ENCODE measurements around the gene SLC7A9. TPM values are rescaled to one million over a fixed set of nuclear protein-coding genes. Genes with fewer than 3 reads are reported as not detected.
"Not testable (repeated sequence)": the region's sequence is repeated elsewhere in the genome, so short reads cannot be mapped to it uniquely, and the experiment has no call there.

The SLC7A9 gene
- total RNA-seq, 1 experiment from 2014 or later, result not detected

- Histone ChIP-seq H3K27me3 (replicated peaks) (no peaks in the 10 kb centered on the region), H3K4me1 (replicated peaks) (no peaks in the 10 kb centered on the region)
- DNase-seq (ENCODE audit: low read depth in 1 of 2, low spot score in 2 of 2), result no peak
Measured at GRCh38 chr19:32843716-32844245, 25.8 kb downstream of the SLC7A9 start.

GRCh38 chr19:32842061-32842460 lies 27.5 kb downstream of the SLC7A9 start:
- Histone ChIP-seq H3K27me3 (replicated peaks) (no peaks in the 10 kb centered on the region), H3K9me3 (replicated peaks) (no peaks in the 10 kb centered on the region), H3K36me3 (no peaks in the 10 kb centered on the region), H3K27ac (no peak overlapping the region), H3K4me1 (replicated peaks) (no peaks in the 10 kb centered on the region), H3K4me3 (no peak overlapping the region)
- DNase-seq (ENCODE audit: low read depth in 1 of 2, low spot score in 2 of 2), result no peak

More at GRCh38 chr19:32843716-32844245, 25.8 kb downstream of the SLC7A9 start:
- H3K4me3 ChIP-seq, result no peak overlapping the region
- H3K36me3 ChIP-seq, result no peaks in the 10 kb centered on the region
- no peaks in the 10 kb centered on the region for H3K9me3 ChIP-seq (replicated peaks)
- H3K27ac ChIP-seq, result no peak overlapping the region

GRCh38 chr19:32837531-32837930 lies 32.0 kb downstream of the SLC7A9 start:
- no peak for DNase-seq (ENCODE audit: low read depth in 1 of 2, low spot score in 2 of 2)
- no peaks in the 10 kb centered on the region for H3K27me3 ChIP-seq (replicated peaks)

GRCh38 chr19:32833388-32833787 lies 36.2 kb downstream of the SLC7A9 start:
- H3K27ac ChIP-seq; DNase-seq (ENCODE audit: low read depth in 1 of 2, low spot score in 2 of 2); H3K9me3 ChIP-seq (replicated peaks); H3K4me3 ChIP-seq; H3K36me3 ChIP-seq; H3K27me3 ChIP-seq (replicated peaks): not testable (repeated sequence)
- peaks cover 14% of the 10 kb centered on the region for H3K4me1 ChIP-seq (replicated peaks)

More at GRCh38 chr19:32837531-32837930, 32.0 kb downstream of the SLC7A9 start:
- no peak overlapping the region for H3K4me3 ChIP-seq
- no peaks in the 10 kb centered on the region for H3K36me3 ChIP-seq
- no peaks in the 10 kb centered on the region for H3K4me1 ChIP-seq (replicated peaks)
- H3K9me3 ChIP-seq (replicated peaks), result no peaks in the 10 kb centered on the region
- H3K27ac ChIP-seq, result no peak overlapping the region

- not testable (repeated sequence) for H3K36me3 ChIP-seq; H3K27ac ChIP-seq; H3K4me3 ChIP-seq; DNase-seq (ENCODE audit: low read depth in 1 of 2, low spot score in 2 of 2); H3K27me3 ChIP-seq (replicated peaks); H3K9me3 ChIP-seq (replicated peaks)
- peaks cover 14% of the 10 kb centered on the region for H3K4me1 ChIP-seq (replicated peaks)
Measured at GRCh38 chr19:32832825-32833224, 36.7 kb downstream of the SLC7A9 start.

- H3K36me3 ChIP-seq; H3K4me3 ChIP-seq; H3K27me3 ChIP-seq (replicated peaks); H3K27ac ChIP-seq; H3K9me3 ChIP-seq (replicated peaks); DNase-seq (ENCODE audit: low read depth in 1 of 2, low spot score in 2 of 2): not testable (repeated sequence)
- peaks cover 14% of the 10 kb centered on the region for H3K4me1 ChIP-seq (replicated peaks)
Measured at GRCh38 chr19:32832094-32832493, 37.5 kb downstream of the SLC7A9 start.

- Histone ChIP-seq H3K9me3 (replicated peaks) (no peaks in the 10 kb centered on the region), H3K4me3 (no peak overlapping the region), H3K27ac (no peak overlapping the region), H3K4me1 (replicated peaks) (peaks cover 14% of the 10 kb centered on the region), H3K36me3 (no peaks in the 10 kb centered on the region), H3K27me3 (replicated peaks) (no peaks in the 10 kb centered on the region)
- DNase-seq (ENCODE audit: low read depth in 1 of 2, low spot score in 2 of 2), result no peak
Measured at GRCh38 chr19:32831611-32832010, 38.0 kb downstream of the SLC7A9 start.

GRCh38 chr19:32830231-32831014 lies 39.1 kb downstream of the SLC7A9 start:
- H3K9me3 ChIP-seq (replicated peaks), result no peaks in the 10 kb centered on the region
- H3K27ac ChIP-seq, result peak overlapping the region; percentile 83
- H3K36me3 ChIP-seq, result no peaks in the 10 kb centered on the region
- DNase-seq (ENCODE audit: low read depth in 1 of 2, low spot score in 2 of 2), result peak; percentile 62 to 68
- no peak overlapping the region for H3K4me3 ChIP-seq
- no peaks in the 10 kb centered on the region; the same call in 1 of the 2 replicates for H3K27me3 ChIP-seq (replicated peaks)
- peaks cover 14% of the 10 kb centered on the region for H3K4me1 ChIP-seq (replicated peaks)

GRCh38 chr19:32829345-32829896 lies 40.1 kb downstream of the SLC7A9 start:
- H3K9me3 ChIP-seq (replicated peaks), result no peaks in the 10 kb centered on the region
- H3K4me1 ChIP-seq (replicated peaks), result peaks cover 14% of the 10 kb centered on the region
- no peak overlapping the region for H3K27ac ChIP-seq
- H3K36me3 ChIP-seq, result no peaks in the 10 kb centered on the region
- H3K4me3 ChIP-seq, result no peak overlapping the region
- no peaks in the 10 kb centered on the region; the same call in 1 of the 2 replicates for H3K27me3 ChIP-seq (replicated peaks)
- DNase-seq (ENCODE audit: low read depth in 1 of 2, low spot score in 2 of 2), result no peak

GRCh38 chr19:32828643-32829344 lies 40.8 kb downstream of the SLC7A9 start:
- Histone ChIP-seq H3K4me1 (replicated peaks) (peaks cover 14% of the 10 kb centered on the region), H3K4me3 (no peak overlapping the region), H3K36me3 (no peaks in the 10 kb centered on the region), H3K27ac (no peak overlapping the region), H3K27me3 (replicated peaks) (no peaks in the 10 kb centered on the region; the same call in 1 of the 2 replicates), H3K9me3 (replicated peaks) (no peaks in the 10 kb centered on the region)
- no peak for DNase-seq (ENCODE audit: low read depth in 1 of 2, low spot score in 2 of 2)

GRCh38 chr19:32828139-32828538 lies 41.4 kb downstream of the SLC7A9 start:
- no peaks in the 10 kb centered on the region; the same call in 1 of the 2 replicates for H3K27me3 ChIP-seq (replicated peaks)
- peaks cover 14% of the 10 kb centered on the region for H3K4me1 ChIP-seq (replicated peaks)
- DNase-seq (ENCODE audit: low read depth in 1 of 2, low spot score in 2 of 2), result no peak
- H3K4me3 ChIP-seq, result no peak overlapping the region
- H3K36me3 ChIP-seq, result no peaks in the 10 kb centered on the region
- H3K9me3 ChIP-seq (replicated peaks), result no peaks in the 10 kb centered on the region
- H3K27ac ChIP-seq, result no peak overlapping the region

- no peak for DNase-seq (ENCODE audit: low read depth in 1 of 2, low spot score in 2 of 2)
- no peaks in the 10 kb centered on the region for H3K9me3 ChIP-seq (replicated peaks)
- H3K27ac ChIP-seq, result no peak overlapping the region
- peaks cover 5% of the 10 kb centered on the region; the same call in 1 of the 2 replicates for H3K27me3 ChIP-seq (replicated peaks)
- peaks cover 2% of the 10 kb centered on the region for H3K4me1 ChIP-seq (replicated peaks)
- H3K4me3 ChIP-seq, result no peak overlapping the region
- no peaks in the 10 kb centered on the region for H3K36me3 ChIP-seq
Measured at GRCh38 chr19:32824916-32825608, 44.5 kb downstream of the SLC7A9 start.

GRCh38 chr19:32824191-32824751 lies 45.3 kb downstream of the SLC7A9 start:
- no peaks in the 10 kb centered on the region for H3K36me3 ChIP-seq
- no peaks in the 10 kb centered on the region for H3K9me3 ChIP-seq (replicated peaks)
- H3K27me3 ChIP-seq (replicated peaks), result peaks cover 9% of the 10 kb centered on the region; the same call in 1 of the 2 replicates
- no peak for DNase-seq (ENCODE audit: low read depth in 1 of 2, low spot score in 2 of 2)
- H3K4me3 ChIP-seq, result no peak overlapping the region
- H3K27ac ChIP-seq, result no peak overlapping the region
- H3K4me1 ChIP-seq (replicated peaks), result no peaks in the 10 kb centered on the region
